Heart right ventricle (tissue), 16 donors: ENCODE measurements around the gene PRPSAP2. TPM values are rescaled to one million over a fixed set of nuclear protein-coding genes. Genes with fewer than 3 reads are reported as not detected.

ENCODE experiments used
- ATAC-seq, 8 donors: fragments of 200-7000 bp; cut with Tn5 transposase; one replicate each; pipeline ENCODE4 v1.9.1; 2020; ENCODE audit warnings: mild to moderate bottlenecking in 8 of 8, moderate library complexity in 8 of 8, moderate number of reproducible peaks in 1 of 8
- DNase-seq, 2 donors: peaks; one replicate each; pipeline ENCODE4 v3.0.0-alpha.2; 2020
- H3K27ac ChIP-seq, 10 donors: fragments of 200-600 bp; sonication (generic) in 2 of 10; one replicate each; pipeline versions ENCODE4 v1.5.0 to v1.8.0; 2020 to 2022; ENCODE audit warnings: mild to moderate bottlenecking in 3 of 10
- H3K27me3 ChIP-seq, 7 donors: fragments of 200-600 bp; one replicate each; pipeline ENCODE4 v1.8.0; 2021 to 2022; ENCODE audit warnings: mild to moderate bottlenecking in 2 of 7
- H3K36me3 ChIP-seq, 9 donors: fragments of 200-600 bp; sonication (generic) in 1 of 9; one replicate each; pipeline versions ENCODE4 v1.5.0 to v1.8.0; 2020 to 2022; ENCODE audit warnings: mild to moderate bottlenecking in 2 of 9
- H3K4me1 ChIP-seq, 9 donors: fragments of 200-600 bp; sonication (generic) in 1 of 9; one replicate each; pipeline versions ENCODE4 v1.5.0 to v1.8.0; 2020 to 2022; ENCODE audit warnings: mild to moderate bottlenecking in 4 of 9
- H3K4me3 ChIP-seq, 10 donors: fragments of 200-600 bp; sonication (generic) in 2 of 10; one replicate each; pipeline versions ENCODE4 v1.5.0 to v1.8.0; 2020 to 2022; ENCODE audit warnings: mild to moderate bottlenecking in 7 of 10, moderate library complexity in 2 of 10
- H3K9me3 ChIP-seq, 11 donors: fragments of 200-600 bp in 10 of 11; sonication (generic) in 2 of 11; one replicate each; pipeline versions ENCODE4 v1.5.0 to v1.8.0; 2013 to 2022; ENCODE audit warnings: mild to moderate bottlenecking in 2 of 11, control low read depth in 1 of 11, moderate library complexity in 1 of 11
- WGBS, 2 donors: extraction: QIAGEN DNeasy Blood & Tissue Kit; methylation state at CpG; one replicate each; pipeline ENCODE4 v1.1.7; 2013; ENCODE audit warnings: inconsistent platforms in 1 of 2; 5-methylcytosine and 5-hydroxymethylcytosine counted together
- intact Hi-C, 10 donors: fragments of 100-400 bp; cut with DNase I; formaldehyde crosslinking; loops; one replicate each; pipeline versions ENCODE4 v1.11.1 to v1.14.2; 2022
- polyA plus RNA-seq, 2 donors: library from polyadenylated mRNA; stranded (reverse); fragments of 200-250 nt; gene quantifications; one replicate each; pipeline ENCODE4 v1.2.3, GENCODE V29; 2013
- total RNA-seq, 10 donors: library from RNA; stranded (reverse); fragmentation: NEBNext Ultra II Directional in 3 of 10; extraction: Animal tissue kit (Norgen Biotek cat#: 25700) in 3 of 10; gene quantifications; one replicate each; pipeline versions ENCODE4 v1.2.1 to v1.2.4, GENCODE V29; 2021 to 2023
- TF ChIP-seq, protein P1 (sequence below), 9 donors: fragments of 200-600 bp; sonication (generic) in 2 of 9; IDR thresholded peaks; one replicate each; pipeline versions ENCODE4 v1.5.0 to v1.8.0; 2021 to 2022; ENCODE audit warnings: antibody characterized with exemption in 9 of 9, mild to moderate bottlenecking in 5 of 9, moderate library complexity in 1 of 9
- donor health status: Arrhythmogenic right ventricular cardiomyopathy.
- donor health status: ischemic (EF 13 %, LVEDD 7.1; RV severe dilation, severe dysfunction).
- donor health status: healthy with polysubstance abuse.
- donor health status: DM: no; HTN: yes; CAD: no.
- donor health status: DM: no; HTN: no; CAD: no.
- donor health status: ischemic (EF 25% LVEDD 6.9; RV normal size, moderate dysfunction).
- donor health status: ischemic (EF 25% LVEDD 5.7; RV mildly dilated, moderate dysfunction).
- donor health status: healthy.
- donor health status: DM: yes; HTN: yes; CAD: no.
- donor health status: Ischemic cardiomyopathy.
- donor health status: ischemic (EF 35%, LVEDD 5.7; RV mildly dilated, moderate dysfunction).
- donor health status: nonischemic (EF 11% LVEDD 7.7; RV severe dilation, severe dysfunction).
- donor health status: DM: yes; HTN: yes; CAD: no.
- donor health status: PGD.
- donor health status: ischemic (EF 29% LVEDD 5.4; RV normal size, mild dysfunction).
- donor health status: nonischemic (EF 23%, LVEDD 6.1; RV moderate dilation, normal function).

PRPSAP2 gene
- total and polyA plus RNA-seq, 12 donors = 12.8 to 23.2 (median 17.4) TPM

DNA sequence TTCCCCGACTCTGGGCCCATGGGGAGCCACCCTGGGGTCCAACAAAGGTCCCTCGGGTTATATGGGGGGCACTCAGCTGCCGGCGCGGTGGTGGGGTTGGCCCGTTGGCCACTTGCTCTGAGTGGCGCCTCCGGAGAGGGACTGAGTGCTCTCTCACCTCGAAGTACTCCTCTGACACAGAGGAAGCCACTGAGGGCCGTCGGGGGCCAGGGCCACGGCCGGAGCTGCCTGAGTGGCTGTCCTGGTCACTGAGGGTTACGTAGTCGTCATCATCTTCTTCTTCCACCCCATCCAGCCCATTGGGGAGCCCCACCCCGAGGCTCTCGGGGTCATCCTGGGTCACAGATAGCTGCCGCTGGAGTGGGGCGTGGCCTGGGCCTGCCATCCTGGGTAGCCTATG is 119.7 kb downstream of the PRPSAP2 start:
- TF ChIP-seq, protein P1, sequence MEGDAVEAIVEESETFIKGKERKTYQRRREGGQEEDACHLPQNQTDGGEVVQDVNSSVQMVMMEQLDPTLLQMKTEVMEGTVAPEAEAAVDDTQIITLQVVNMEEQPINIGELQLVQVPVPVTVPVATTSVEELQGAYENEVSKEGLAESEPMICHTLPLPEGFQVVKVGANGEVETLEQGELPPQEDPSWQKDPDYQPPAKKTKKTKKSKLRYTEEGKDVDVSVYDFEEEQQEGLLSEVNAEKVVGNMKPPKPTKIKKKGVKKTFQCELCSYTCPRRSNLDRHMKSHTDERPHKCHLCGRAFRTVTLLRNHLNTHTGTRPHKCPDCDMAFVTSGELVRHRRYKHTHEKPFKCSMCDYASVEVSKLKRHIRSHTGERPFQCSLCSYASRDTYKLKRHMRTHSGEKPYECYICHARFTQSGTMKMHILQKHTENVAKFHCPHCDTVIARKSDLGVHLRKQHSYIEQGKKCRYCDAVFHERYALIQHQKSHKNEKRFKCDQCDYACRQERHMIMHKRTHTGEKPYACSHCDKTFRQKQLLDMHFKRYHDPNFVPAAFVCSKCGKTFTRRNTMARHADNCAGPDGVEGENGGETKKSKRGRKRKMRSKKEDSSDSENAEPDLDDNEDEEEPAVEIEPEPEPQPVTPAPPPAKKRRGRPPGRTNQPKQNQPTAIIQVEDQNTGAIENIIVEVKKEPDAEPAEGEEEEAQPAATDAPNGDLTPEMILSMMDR (IDR thresholded peaks at IDR 0.05) = no peak

GRCh38 chr17:18978050-18978449 is 120.1 kb downstream of the PRPSAP2 start:
- Histone ChIP-seq H3K36me3 (peaks cover 0 to 10% (median 0%) of the 10 kb centered on the region in 9 donors), H3K27ac (no peak overlapping the region), H3K27me3 (no peaks in the 10 kb centered on the region), H3K4me1 (no peaks in the 10 kb centered on the region), H3K9me3 (no peaks in the 10 kb centered on the region), H3K4me3 (no peak overlapping the region)
- intact Hi-C loops = loop anchor here in 1 of 10 donors (10.0 kb wide), 1 partner anchor 47 kb away; no protein-coding TSS in a partner anchor
- DNase-seq = no peak
- 94 to 95% methylated on average over 13 of the region's 13 CpGs for WGBS, 2 donors
- ATAC-seq = no peak
- TF ChIP-seq, protein P1 (IDR thresholded peaks at IDR 0.05) = no peak

More for the DNA sequence above, 119.7 kb downstream of the PRPSAP2 start:
- H3K9me3 ChIP-seq = no peaks in the 10 kb centered on the region
- H3K4me1 ChIP-seq = no peaks in the 10 kb centered on the region
- no peaks in the 10 kb centered on the region for H3K27me3 ChIP-seq
- peaks cover 0 to 10% (median 0%) of the 10 kb centered on the region in 9 donors for H3K36me3 ChIP-seq
- WGBS, 2 donors = 90 to 91% methylated on average over 19 of the region's 19 CpGs
- intact Hi-C loops = loop anchor here in 2 of 10 donors (2.0 to 10.0 kb wide), 2 partner anchors 35 to 47 kb away; no protein-coding TSS in a partner anchor
- DNase-seq (no peak), ATAC-seq (no peak)
- H3K4me3 ChIP-seq = no peak overlapping the region
- H3K27ac ChIP-seq = no peak overlapping the region

DNA sequence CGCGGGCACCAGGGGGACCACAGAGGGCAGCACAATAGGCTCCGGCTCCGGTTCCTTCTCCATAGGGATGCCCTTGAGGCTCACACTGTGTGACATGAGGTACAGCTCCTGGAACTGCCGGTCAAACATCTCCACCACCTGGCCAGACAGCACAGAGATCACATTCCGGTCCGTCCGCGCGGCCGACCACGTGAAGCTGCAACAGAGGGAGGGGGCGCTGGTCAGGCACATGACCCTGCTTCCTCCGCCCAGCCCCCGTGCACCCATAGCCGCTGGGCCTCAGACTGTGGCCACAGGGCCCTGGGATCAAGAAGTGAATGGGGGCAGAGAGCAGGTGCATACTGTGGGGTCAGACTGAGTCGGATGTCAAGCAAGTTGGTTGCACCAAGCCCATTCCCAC is 120.7 kb downstream of the PRPSAP2 start:
- TF ChIP-seq, protein P1 (IDR thresholded peaks at IDR 0.05) = no peak
- intact Hi-C loops = loop anchor here in 1 of 10 donors (10.0 kb wide), 1 partner anchor 46 kb away; no protein-coding TSS in a partner anchor
- ATAC-seq (no peak), DNase-seq (no peak)
- Histone ChIP-seq H3K36me3 (peaks cover 0 to 10% (median 0%) of the 10 kb centered on the region in 9 donors), H3K4me3 (no peak overlapping the region), H3K27me3 (no peaks in the 10 kb centered on the region), H3K9me3 (no peaks in the 10 kb centered on the region), H3K27ac (no peak overlapping the region), H3K4me1 (no peaks in the 10 kb centered on the region)
- 90 to 93% methylated on average over 17 of the region's 17 CpGs for WGBS, 2 donors

Other genes starting within 250 kb of the PRPSAP2 start
- gene TBC1D28, start 213.7 kb upstream of the PRPSAP2 start, total RNA-seq = not detected
- not detected for gene TBC1D28, start 213.7 kb upstream of the PRPSAP2 start, polyA plus RNA-seq
- gene FOXO3B, start 175.8 kb upstream of the PRPSAP2 start, total RNA-seq = 1 to 10 TPM in 1 of 10 donors, under 1 TPM in 9; 0.28 to 1.1 (median 0.79) TPM
- gene FOXO3B, start 175.8 kb upstream of the PRPSAP2 start, polyA plus RNA-seq = under 1 TPM; 0.22 to 0.35 TPM
- gene FBXW10, start 114.1 kb upstream of the PRPSAP2 start, total RNA-seq = under 1 TPM in 2 of 10 donors, not detected in 8; 0.10 to 0.15 TPM
- under 1 TPM; 0.03 to 0.07 TPM for gene FBXW10, start 114.1 kb upstream of the PRPSAP2 start, polyA plus RNA-seq
- 10 to 100 TPM; 15.5 to 29.8 (median 21.7) TPM for gene TVP23B, start 76.9 kb upstream of the PRPSAP2 start, total RNA-seq
- gene TVP23B, start 76.9 kb upstream of the PRPSAP2 start, polyA plus RNA-seq = 10 to 100 TPM; 18.4 to 26.2 TPM
- gene SLC5A10, start 94.0 kb downstream of the PRPSAP2 start, total RNA-seq = under 1 TPM in 4 of 10 donors, not detected in 6; 0.09 to 0.19 (median 0.12) TPM
- under 1 TPM; 0.06 to 0.07 TPM for gene SLC5A10, start 94.0 kb downstream of the PRPSAP2 start, polyA plus RNA-seq
- gene FAM83G, start 146.6 kb downstream of the PRPSAP2 start, total RNA-seq = 1 to 10 TPM in 9 of 10 donors, under 1 TPM in 1; 0.96 to 4.0 (median 1.7) TPM
- 1 to 10 TPM; 1.1 to 5.5 TPM for gene FAM83G, start 146.6 kb downstream of the PRPSAP2 start, polyA plus RNA-seq
- 1 to 10 TPM in 9 of 10 donors, under 1 TPM in 1; 0.99 to 3.6 (median 2.2) TPM for gene GRAP, start 188.8 kb downstream of the PRPSAP2 start, total RNA-seq
- gene GRAP, start 188.8 kb downstream of the PRPSAP2 start, polyA plus RNA-seq = 1 to 10 TPM; 2.6 to 3.7 TPM